GM19238 (cell line): Measurements from ENCODE around the gene CCDC194.

Experiments
- DNase-seq: peaks from one replicate; pipeline ENCODE4 v3.0.0; 2011; ENCODE audit warnings: low spot score; ENCODE audit not compliant: insufficient read length

CCDC194 gene, protein sequence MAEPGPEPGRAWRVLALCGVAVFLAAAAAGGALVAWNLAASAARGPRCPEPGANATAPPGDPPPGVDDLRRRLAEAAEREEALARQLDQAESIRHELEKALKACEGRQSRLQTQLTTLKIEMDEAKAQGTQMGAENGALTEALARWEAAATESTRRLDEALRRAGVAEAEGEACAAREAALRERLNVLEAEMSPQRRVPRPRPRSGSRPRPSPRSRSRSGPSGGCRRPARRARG

DNA sequence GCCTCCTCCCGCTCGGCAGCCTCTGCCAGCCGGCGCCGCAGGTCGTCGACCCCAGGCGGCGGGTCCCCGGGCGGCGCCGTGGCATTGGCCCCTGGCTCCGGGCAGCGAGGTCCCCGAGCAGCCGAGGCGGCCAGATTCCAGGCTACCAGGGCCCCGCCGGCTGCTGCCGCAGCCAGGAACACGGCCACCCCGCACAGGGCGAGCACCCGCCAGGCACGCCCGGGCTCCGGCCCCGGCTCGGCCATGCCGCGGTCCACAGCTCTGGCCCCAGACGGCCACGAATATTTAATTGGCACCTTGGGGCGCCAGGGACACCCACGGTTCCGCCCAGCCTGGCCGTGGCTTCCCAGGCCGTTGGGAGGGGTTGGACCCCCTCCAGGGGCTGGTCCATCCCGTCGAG lies at the start of gene CCDC194:
TSS of gene CCDC194 (minus strand) at position 283 of the 400 bp plus-strand sequence. CDS start at position 245, 38 bp downstream.
- DNase-seq = no peak

DNA sequence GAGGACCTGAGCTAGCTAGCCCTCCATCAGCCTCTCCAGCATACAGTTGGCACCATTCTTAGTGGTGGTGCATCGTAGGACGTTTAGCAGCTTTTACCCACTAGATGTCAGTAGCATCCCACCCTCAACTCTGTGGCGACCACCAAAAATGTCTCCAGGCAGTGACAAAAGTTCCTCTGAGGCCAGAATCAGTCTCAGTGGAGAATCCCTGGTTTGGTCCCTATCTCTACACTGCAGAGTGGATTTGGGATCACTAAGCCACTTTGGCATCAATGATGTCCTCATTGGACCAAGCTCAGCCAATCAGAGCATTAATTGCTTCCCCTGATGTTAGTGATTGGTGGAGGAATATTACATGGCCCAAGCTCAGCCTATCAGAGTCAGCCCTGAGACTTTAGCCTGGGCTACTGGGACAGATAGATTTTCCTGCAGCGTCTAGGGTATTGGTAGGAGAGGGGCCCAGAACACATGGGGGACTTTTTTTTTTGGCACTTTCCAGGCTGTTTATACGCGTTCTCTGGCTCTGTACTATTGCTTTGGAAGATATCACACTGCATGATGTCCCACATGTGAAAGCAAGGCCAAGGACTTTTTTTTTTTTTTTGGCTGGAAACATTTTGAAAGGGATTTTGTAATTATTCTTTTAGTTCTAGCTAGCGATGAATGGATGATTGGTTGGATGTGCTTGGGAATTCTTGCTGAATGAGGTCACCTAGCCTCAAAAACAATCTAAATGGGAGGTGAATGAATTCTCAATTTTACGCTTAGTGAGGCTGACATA lies 47.4 kb upstream of the CCDC194 start:
- DNase-seq = no peak

DNA sequence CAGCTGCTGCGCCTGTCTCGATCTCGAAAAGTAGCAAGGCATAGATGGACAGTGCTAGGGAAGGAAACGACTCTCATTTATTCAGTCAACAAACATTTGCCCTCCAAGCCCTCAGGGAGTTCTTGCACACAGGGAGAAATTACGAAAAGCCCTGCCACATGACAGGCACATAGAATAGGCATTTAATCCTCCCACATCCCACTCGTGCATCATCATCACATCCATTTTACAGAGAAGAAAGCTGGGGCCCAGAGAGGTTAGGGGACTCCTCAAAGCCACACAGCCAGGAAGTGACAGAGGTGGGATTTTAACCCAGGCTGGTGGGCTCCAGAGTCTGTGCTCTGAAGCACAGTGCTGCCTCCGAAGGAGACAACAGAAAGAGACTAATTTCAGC lies 42.9 kb upstream of the CCDC194 start:
- no peak for DNase-seq

DNA sequence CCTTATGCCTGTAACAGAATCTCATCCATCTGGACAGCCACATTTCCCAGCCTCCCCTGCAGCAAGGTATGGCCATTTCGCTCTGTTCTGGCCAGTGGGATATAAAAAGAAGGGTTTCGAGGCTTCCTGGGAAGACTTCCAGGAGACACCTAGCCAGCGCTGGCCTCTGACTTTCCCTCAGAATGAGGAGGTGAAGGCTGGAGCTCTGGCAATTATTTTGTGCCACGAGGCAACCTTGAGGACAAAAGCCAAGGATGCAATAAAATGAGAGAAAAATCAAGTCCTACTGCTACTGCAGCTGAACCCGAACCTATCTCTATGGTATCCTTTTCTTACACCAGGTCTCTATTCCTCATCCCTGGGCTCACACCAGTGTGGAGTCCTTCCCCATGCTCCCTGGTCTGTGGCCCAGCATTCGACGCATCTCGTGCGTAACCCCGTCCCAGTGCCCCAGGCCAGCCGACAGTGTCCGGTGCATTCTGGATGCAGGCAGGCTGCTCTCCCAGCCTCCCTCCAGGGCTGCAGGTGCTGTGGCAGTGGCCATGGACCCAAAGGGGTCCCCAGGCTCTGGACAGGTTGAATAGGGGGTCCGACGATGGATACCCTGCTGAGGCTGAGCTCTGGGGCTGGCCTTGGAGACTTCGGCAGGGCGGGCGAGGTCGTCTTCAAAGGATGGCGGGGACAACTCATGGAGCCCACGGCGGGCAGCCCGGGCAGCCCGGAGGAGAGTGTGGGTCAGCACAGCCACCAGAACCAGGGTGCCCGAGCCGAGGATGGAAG lies 42.3 kb upstream of the CCDC194 start:
- no peak for DNase-seq

DNA sequence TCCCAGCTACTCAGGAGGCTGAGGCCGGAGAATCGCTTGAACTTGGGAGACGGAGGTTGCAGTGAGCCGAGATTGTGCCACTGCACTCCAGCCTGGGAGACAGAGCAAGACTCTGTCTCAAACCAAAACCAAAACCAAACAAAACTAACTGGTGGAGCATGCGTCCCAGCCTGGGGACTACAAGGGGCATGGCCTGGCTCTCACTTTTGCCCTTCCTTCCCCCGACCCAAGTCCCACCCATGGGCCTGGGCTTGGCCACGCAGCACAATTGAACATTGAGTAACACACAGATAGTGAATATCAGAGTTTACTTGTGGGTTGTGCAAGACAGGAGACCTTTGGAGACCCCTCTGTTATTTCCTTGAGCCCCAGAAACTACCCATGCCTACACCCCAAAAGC lies 41.2 kb upstream of the CCDC194 start:
- no peak for DNase-seq

DNA sequence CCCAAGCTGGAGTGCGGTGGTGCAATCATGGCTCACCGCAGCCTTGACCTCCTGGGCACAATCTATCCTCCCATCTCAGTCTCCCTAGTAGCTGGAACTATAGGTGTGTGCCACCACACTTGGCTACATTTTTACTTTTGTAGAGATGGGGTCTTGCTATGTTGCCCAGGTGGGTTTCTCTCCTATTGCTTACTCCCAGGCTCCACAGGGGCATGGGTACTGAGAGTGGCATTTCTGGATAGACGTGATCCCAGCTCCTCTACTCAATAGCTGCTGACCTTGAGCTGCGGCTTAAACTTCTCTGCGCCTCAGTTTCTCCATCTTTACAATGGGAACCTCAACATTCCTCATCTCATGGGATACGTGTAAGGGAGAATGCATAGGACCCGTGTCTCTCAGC lies 37.4 kb upstream of the CCDC194 start:
- no peak for DNase-seq

DNA sequence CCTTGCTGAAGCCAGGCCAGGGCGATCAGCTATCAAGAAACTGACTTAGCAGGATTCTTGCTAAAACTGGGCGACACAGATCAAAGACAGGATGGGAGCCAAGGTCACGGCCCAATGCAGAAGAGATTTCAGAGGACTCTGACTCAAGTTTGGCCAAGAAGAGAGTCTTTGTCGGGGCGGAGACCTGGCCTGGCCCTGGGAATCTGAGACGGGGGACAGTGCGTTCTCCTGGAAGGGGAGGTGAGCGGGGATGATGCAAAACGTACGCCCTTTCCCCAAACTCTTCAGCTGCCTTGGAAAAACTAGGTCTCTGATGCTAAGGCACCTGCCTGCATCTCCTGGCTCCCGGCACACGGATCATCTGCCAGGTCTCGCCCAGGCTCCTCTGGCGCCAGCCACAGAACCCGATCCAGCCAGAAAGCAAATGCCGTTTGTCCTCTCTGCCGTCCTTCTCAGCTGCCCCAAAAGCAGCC lies 35.7 kb upstream of the CCDC194 start:
- no peak for DNase-seq

DNA sequence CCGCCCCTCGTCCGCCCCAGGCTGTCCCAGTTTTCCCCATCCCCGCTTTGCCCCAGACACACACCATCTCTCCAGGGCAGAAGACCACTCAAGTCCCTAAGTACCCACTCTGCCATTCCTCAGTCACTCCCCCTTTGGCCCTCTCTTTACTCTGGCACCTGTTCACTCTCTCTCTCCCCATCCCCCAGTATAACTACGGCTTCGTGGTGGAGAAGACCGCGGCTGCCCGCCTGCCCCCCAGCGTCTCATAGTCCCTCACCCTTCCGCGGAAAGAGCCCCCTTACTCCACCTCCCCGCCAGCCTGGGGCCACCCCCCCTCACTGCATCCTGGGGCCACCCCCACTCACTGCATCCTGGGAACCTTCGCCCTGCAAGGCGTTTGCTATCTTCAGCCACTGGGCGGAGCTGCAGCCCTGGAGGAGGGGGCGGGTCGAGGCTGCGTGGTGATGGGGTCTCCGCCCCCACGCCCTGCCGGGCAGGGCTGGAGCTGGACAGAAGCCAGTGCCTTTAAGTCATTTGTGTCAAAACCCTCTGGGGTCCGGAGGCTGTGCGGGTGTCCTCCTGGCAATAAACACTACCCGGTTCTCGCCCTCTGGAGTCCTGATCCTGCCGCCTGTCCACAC lies 30.9 kb upstream of the CCDC194 start:
- DNase-seq = no peak

DNA sequence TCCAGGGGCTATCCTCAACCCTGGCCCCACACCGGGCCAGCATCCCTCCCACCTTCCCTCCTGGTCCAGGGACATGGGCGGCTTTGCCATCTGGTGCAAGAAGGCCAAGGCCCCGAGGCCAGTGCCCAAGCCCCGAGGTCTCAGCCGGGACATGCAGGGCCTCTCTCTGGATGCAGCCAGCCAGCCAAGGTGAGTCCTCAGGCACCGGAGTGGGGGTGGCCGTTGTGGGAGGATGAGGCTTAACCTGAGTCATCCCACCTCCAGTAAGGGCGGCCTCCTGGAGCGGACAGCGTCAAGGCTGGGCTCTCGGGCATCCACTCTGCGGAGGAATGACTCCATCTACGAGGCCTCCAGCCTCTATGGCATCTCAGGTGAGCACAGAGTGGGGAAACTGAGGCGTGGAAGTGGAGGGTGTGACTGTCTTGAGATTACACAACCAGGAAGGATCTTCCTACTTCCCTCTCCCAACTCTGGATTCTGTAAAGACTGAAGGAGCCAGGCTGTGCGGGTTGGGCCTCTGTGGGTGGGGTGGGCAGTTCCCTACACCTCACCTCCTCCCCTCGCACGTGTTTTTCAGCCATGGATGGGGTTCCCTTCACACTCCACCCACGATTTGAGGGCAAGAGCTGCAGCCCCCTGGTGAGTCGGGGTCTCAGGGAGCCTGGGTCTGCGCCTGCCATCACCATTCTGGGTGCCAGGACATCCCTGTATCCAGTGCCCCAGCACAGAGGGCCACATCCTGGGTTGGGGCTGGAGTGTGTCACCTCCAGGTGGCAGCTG lies 29.6 kb upstream of the CCDC194 start:
- DNase-seq = no peak

DNA sequence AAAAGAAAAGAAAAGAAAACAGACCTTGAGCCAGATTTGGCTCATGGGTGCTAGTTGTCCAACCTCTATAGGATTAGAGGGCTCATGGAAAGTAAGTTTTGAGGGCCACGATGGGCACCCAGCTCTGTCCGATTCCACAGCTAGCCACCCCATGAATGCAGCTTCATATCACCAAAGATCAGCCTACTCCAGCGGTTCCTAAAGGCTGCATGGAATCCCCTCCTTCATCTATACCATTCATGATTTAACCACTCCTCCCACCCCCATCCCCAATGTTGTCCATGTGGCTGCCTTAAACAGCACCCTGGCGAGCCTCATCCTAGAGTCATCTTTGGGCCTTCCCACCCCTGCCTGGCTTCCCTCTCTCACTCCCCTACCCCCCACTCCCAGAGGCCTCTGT lies 27.9 kb upstream of the CCDC194 start:
- DNase-seq = no peak

DNA sequence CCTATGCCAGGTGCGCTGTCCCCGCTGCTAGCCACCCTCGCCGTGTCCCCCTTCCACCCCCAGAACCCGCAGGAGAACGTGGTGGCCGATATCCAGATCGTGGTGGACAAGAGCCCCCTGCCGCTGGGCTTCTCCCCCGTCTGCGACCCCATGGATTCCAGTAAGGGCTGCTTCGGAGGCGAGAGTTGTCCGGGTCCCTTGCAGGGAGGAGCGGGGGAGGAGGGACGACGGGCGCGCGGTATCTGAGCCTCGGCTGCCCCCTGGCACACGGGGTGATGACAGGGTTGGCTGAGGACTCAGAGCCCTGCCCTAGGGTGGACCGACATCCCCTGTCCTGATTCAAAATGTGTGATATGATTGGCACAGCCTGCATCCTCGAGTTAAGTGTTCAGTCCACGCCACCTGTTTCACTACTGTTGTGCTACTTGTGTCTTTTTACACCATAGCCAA lies 26.5 kb upstream of the CCDC194 start:
- DNase-seq = no peak

DNA sequence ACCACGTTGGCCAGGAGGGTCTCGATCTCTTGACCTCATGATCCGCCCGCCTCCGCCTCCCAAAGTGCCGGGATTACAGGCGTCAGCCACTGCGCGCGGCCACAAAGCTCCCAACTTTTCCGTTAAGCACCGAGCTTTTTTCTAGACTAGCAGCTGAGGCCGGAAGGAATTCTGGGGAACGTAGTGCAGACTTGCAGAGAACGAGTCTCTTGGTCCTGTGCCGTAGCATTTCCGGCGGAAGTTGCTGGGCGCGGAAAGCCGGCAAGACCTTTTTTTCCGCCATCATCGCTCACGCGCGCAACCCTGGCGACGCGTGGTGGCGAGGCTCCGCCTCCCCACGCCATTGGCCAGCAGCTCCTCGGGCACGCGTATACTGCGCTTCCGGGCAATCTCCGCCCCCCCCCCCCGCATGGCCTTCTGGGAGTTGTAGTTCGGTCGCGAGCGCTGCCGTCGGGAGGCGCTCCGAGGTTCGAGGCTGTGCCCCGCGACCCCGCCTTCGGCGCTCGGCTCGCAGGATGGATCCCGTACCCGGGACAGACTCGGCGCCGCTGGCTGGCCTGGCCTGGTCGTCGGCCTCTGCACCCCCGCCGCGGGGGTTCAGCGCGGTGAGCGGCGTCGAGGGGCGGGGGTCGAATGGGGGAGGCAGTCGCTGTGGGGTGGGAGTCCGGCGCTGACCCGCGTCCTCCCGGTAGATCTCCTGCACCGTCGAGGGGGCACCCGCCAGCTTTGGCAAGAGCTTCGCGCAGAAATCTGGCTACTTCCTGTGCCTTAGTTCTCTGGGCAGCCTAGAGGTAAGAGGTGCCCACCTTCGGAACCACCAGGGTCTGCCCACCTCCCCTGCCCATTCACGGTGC lies 25.9 kb upstream of the CCDC194 start, which contains the start of gene MVB12A:
TSS of gene MVB12A (plus strand) at position 427 of the 854 bp plus-strand sequence. CDS start at position 516, 89 bp downstream.
- peak; percentile 98 for DNase-seq

DNA sequence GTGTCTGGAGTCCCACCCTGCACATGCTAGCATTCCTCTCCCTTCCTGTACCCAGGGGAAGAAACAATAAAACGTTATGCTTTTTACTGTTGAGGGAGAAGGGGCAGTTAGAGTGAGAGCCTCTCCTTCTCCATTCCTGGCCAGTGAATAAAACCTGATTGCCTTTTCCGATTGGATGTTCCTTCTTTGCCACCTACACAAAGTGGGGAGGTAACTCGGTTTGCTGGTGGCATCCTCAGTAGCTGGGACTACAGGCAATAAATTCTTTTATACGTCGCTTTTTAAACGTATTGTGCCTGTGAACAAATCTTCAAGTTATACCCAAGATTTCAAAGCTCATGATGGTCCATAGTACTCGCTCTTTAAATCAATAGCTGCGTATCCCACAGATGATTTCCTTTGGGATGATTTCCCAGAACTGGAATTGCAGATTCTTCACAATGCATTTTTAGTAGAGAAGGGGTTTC lies 25.2 kb upstream of the CCDC194 start:
- no peak for DNase-seq

DNA sequence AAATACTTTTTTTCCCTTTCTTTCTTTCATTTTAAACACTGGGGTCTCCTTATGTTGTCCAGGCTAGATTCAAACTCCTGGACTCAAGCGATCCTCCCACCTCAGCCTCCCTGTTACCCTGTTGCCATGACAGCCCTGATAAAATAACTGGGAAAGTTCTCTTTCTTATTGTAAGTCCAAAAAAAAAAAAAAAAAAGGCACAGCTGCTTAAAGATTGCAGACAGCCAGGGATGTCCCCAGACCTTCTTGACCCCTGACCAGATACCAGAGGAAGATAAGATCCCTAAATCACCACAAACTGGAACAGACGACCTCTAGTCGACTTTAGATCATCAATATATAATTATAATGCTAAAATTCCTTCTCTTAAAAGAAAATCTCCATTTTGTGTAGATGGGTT lies 24.7 kb upstream of the CCDC194 start:
- no peak for DNase-seq

DNA sequence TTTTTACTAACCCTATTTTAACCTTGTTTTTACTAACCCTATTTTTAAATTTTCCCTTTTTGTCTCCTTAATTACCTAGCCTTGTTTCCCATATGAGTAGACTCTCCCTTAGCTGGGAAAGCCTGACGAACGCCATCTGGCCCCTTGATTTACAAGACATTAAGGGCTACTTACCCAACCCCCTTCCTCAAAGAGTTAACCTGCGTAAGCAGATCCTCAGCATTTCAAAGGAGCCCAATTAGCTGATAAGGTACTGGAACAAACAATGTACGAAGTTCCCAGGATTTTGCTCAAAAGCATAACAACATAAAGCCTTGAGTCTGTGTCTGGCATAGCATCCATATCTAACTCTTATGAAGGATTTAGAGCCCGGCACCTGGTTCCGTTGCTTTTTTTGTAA lies 21.1 kb upstream of the CCDC194 start:
- no peak for DNase-seq

DNA sequence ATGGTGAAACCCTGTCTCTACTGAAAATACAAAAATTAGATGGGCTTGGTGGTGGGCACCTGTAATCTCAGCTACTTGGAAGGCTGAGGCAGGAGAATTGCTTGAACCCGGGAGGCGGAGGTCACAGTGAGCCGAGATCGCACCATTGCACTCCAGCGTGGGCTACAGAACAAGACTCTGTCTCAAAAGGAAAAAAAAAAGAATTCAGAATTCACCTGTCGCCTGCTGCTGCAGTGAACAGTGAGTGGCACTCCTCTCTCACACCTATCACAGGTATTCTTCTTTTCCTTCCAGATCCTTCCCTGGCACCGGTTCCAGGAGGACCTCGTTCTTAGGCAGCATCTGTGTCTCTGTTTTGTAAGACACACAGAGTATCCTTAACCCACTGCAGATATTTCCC lies 20.1 kb upstream of the CCDC194 start:
- DNase-seq = no peak

DNA sequence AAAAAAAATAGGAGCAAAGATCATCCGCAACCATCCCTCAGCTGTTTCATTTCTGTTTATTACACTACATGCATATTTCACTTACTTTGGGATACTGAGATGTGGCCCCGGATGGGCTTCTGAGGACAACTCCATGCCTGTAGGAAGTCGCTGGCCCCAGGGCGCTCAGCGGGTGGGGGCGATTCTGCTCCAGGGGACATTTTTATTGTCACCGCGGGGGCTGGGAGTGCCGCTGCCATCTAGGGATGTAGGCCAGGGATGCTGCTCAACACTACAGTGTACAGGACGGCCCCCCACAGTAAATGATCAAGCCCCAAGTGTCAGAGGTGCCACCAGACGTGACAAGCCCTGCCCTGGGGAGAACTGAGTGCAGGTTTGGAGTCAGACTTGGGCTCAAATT lies 17.8 kb upstream of the CCDC194 start:
- no peak for DNase-seq

DNA sequence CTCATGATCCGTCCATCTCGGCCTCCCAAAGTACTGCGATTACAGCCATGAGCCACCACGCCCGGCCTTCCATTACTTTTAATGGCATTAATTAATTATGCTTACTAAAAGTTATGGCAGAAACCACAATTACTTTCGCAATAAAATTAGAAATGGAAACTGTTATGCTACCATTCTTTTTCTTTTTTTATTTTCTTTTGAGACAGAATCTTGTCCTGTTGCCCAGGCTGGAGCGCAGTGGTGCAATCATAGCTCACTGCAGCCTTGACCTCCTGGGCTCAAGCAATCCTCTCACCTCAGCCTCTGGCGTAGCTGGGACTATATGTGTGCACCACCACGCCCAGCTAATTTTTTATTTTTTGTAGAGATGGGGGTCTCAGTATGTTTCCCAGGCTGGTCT lies 16.0 kb upstream of the CCDC194 start:
- no peak for DNase-seq

DNA sequence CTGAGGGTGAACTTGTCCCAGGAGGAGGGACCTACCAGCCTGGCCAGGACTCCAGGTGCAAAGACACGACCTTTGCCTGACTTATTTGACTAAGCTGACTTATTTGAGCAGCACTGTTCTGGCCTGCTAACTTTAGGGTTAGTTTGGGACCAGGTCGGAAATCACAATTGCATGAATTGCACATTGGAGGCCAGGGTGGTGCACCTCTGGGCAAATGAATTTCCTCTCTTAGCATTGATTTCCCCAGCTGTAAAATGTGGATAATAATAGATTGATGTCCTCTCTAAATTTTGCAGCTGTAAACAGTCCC lies 12.8 kb upstream of the CCDC194 start:
- DNase-seq = no peak
